ENCODE results near the gene TCEAL4.

The TCEAL4 gene

DNA sequence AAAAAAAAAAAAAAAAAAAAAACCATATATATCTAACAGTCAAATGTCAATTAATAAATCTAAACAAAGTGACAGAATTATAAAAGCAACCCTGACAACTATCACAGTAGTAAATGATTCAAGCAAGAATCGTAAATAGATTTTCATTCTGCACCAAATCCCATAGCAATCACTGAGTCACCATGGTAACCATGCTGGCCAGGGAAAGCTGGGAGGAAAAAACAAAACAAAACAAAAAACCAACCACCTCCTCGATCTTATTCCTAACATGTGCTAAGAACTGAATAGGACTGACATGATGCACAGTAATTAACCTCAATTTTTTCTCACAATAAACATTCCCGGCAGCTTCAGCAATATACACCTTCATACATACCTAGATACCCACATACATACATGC is 35.4 kb upstream of the TCEAL4 start:
- no peak overlapping the region for H3K4me3 ChIP-seq (ENCODE audit: low read depth, low read length)
- TF ChIP-seq, protein P1, sequence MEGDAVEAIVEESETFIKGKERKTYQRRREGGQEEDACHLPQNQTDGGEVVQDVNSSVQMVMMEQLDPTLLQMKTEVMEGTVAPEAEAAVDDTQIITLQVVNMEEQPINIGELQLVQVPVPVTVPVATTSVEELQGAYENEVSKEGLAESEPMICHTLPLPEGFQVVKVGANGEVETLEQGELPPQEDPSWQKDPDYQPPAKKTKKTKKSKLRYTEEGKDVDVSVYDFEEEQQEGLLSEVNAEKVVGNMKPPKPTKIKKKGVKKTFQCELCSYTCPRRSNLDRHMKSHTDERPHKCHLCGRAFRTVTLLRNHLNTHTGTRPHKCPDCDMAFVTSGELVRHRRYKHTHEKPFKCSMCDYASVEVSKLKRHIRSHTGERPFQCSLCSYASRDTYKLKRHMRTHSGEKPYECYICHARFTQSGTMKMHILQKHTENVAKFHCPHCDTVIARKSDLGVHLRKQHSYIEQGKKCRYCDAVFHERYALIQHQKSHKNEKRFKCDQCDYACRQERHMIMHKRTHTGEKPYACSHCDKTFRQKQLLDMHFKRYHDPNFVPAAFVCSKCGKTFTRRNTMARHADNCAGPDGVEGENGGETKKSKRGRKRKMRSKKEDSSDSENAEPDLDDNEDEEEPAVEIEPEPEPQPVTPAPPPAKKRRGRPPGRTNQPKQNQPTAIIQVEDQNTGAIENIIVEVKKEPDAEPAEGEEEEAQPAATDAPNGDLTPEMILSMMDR (IDR thresholded peaks at IDR 0.05; ENCODE audit: borderline replicate concordance, insufficient read depth, low read depth, low read length) = no peak

DNA sequence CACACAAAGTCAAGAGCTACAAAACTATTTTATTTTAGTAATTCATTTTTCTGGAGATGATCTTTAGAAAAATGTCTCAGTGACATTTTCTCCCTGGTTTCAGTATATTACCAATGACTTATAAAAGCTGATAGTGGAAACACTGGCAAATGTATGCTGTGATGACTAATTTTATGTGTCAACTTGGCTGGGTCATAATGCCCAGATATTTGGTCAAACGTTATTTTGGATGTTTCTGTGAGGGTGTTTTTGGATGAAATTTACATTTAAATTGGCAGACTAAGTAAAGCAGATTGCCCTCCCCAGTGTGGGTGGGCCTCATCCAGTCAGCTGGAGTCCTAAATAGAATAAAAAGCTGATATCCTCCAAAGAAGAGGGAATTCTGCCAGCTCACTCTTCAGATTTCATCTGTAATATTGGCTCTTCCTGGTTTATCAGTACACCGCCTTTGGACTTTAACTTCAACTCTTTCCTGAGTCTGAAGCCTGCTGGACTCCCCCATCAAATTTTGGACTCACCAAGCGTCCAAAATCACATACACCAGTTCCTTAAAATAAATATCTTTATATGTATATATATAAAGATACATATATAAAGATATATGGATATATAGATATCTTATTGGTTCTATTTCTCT is 34.8 kb upstream of the TCEAL4 start:
- no peak overlapping the region for H3K4me3 ChIP-seq (ENCODE audit: low read depth, low read length)
- TF ChIP-seq, protein P1 (IDR thresholded peaks at IDR 0.05; ENCODE audit: borderline replicate concordance, insufficient read depth, low read depth, low read length) = no peak

DNA sequence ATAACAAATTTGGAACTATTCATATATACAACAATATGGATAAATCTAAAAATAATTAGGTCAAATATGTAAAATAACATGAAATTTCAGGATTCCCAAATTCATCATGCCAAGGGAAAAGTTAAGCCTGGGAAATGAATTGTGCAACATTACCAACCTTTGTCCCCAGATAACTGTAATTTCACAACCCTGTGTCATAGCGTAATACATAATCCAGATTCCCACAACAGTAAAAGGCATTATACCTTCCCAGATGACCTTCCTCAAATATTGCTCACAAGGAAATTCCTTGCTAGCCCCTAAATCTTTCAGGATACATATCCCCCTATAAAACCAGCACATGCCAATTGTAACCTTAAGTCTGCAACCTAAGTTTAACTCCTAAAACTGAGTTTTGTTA is 33.1 kb upstream of the TCEAL4 start:
- TF ChIP-seq, protein P1 (IDR thresholded peaks at IDR 0.05; ENCODE audit: borderline replicate concordance, insufficient read depth, low read depth, low read length) = no peak
- H3K4me3 ChIP-seq (ENCODE audit: low read depth, low read length) = no peak overlapping the region

- TF ChIP-seq, protein P1 (IDR thresholded peaks at IDR 0.05; ENCODE audit: borderline replicate concordance, insufficient read depth, low read depth, low read length) = no peak
- peak overlapping the region; percentile 69 for H3K4me3 ChIP-seq (ENCODE audit: low read depth, low read length)
Observed at GRCh38 chrX:103554687-103555424, 30.5 kb upstream of the TCEAL4 start.

DNA sequence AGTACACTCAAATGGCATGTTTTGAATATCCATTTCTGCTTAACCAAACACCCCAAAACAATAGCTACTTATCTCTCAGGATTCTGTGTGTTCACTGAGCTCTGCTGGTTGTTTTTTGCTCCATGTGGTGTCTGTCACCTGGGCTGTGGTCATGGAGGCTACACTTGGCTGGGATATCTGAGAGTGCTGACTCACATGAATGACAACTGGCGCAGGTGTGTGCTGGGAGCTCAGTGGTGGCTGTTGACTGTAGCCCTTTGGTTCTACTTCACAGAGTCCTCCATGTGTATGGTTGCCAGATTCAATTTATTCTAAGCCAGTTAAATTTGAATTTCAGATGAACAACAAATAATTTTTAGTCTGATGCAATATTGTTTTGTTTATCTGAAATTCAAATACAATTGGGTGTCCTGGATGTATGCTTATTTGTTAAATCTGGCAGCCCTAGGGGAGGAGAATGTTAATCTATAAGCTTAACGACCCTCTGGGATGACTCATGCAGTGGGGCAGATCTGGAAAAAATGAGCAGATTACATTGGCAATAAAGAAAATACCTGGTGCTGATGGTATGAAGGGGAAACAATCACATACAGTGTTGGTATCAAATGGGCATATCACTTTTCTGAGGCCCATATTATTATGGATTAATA is 28.2 kb upstream of the TCEAL4 start:
- H3K4me3 ChIP-seq (ENCODE audit: low read depth, low read length) = no peak overlapping the region
- TF ChIP-seq, protein P1 (IDR thresholded peaks at IDR 0.05; ENCODE audit: borderline replicate concordance, insufficient read depth, low read depth, low read length) = no peak

GRCh38 chrX:103560256-103560655 is 25.1 kb upstream of the TCEAL4 start:
- no peak overlapping the region for H3K4me3 ChIP-seq (ENCODE audit: low read depth, low read length)
- TF ChIP-seq, protein P1 (IDR thresholded peaks at IDR 0.05; ENCODE audit: borderline replicate concordance, insufficient read depth, low read depth, low read length) = no peak
